ENCODE measurements around the gene MSRB2.

Gene MSRB2

GRCh38 chr10:23073527-23073926 lies 21.9 kb upstream of the MSRB2 start:
- no peak for TF ChIP-seq CTCF (IDR thresholded peaks at IDR 0.05; ENCODE audit: low read depth, low read length)
- DNase-seq (ENCODE audit: extremely low read depth, low read depth), result no peak

GRCh38 chr10:23075672-23076071 lies 19.7 kb upstream of the MSRB2 start:
- no peak for TF ChIP-seq CTCF (IDR thresholded peaks at IDR 0.05; ENCODE audit: low read depth, low read length)
- no peak for DNase-seq (ENCODE audit: extremely low read depth, low read depth)

- DNase-seq (ENCODE audit: extremely low read depth, low read depth), result no peak
Measured at GRCh38 chr10:23078114-23078513, 17.3 kb upstream of the MSRB2 start.

GRCh38 chr10:23079700-23080099 lies 15.7 kb upstream of the MSRB2 start:
- DNase-seq (ENCODE audit: extremely low read depth, low read depth), result no peak
- no peak for TF ChIP-seq CTCF (IDR thresholded peaks at IDR 0.05; ENCODE audit: low read depth, low read length)

More at GRCh38 chr10:23078114-23078513, 17.3 kb upstream of the MSRB2 start:
- TF ChIP-seq CTCF (IDR thresholded peaks at IDR 0.05; ENCODE audit: low read depth, low read length), result no peak

GRCh38 chr10:23080262-23080661 lies 15.1 kb upstream of the MSRB2 start:
- no peak for DNase-seq (ENCODE audit: extremely low read depth, low read depth)
- no peak for TF ChIP-seq CTCF (IDR thresholded peaks at IDR 0.05; ENCODE audit: low read depth, low read length)

- no peak for DNase-seq (ENCODE audit: extremely low read depth, low read depth)
- no peak for TF ChIP-seq CTCF (IDR thresholded peaks at IDR 0.05; ENCODE audit: low read depth, low read length)
Measured at GRCh38 chr10:23081221-23081750, 14.1 kb upstream of the MSRB2 start.

- TF ChIP-seq CTCF (IDR thresholded peaks at IDR 0.05; ENCODE audit: low read depth, low read length), result peak; percentile 15
- no peak for DNase-seq (ENCODE audit: extremely low read depth, low read depth)
Measured at GRCh38 chr10:23081891-23082290, 13.5 kb upstream of the MSRB2 start.

Data from AG09319 (cell line).